Posterior cingulate gyrus (tissue), 11 donors: ENCODE data around the gene SPAG8.

Source experiments
- DNase-seq, 10 donors: peaks; one replicate each; pipeline versions ENCODE4 v3.0.0 to v3.0.0-alpha.2; 2020 to 2021; ENCODE audit warnings: mixed read lengths in 3 of 10
- intact Hi-C: fragments of 100-400 bp; cut with DNase I; formaldehyde crosslinking; loops from one replicate; pipeline ENCODE4 v1.15.1; 2023

The SPAG8 gene

DNA sequence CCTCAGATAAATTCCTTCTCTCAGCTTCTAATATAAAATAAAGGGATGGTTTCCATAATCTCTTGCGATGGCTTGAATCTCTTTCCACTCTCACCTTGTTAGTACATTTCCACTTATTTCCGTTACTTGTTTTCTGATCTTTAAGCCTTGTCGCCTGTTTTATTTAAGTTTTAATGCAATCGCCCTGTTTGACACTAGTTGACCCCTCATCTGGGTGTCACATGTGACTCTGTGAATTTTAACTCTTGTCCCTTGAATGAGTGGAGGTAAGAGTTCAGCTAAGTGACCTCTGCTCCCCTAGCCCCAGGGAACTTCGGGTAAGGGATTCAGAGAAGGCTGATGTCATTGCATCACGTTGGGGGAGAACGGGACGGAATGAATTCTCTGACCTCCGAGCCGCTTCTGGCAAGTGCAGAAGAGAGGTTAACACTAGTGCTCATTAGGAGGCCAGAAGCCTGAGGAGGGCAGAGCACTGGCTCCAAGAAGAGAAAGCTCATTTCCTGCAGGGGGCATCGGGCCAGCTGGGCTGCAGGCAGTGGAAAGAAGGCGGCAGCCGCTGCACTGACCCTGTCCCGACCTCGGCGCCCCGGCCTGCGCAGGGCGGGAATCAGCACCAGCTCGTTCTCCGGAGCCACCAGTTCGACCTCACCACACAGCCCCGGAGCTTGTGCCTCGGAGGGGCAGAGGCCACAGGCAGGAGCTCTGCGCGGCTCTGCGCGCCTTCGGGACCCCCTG, 2.2 kb upstream of the SPAG8 start:
- intact Hi-C loops = loop anchor here (5.0 kb wide), 1 partner anchor 157 kb away; the partner anchor contains the start of genes CCDC107 and RMRP
- DNase-seq = peak in 7 of 10 donors; percentile 49 to 92 (median 59)

DNA sequence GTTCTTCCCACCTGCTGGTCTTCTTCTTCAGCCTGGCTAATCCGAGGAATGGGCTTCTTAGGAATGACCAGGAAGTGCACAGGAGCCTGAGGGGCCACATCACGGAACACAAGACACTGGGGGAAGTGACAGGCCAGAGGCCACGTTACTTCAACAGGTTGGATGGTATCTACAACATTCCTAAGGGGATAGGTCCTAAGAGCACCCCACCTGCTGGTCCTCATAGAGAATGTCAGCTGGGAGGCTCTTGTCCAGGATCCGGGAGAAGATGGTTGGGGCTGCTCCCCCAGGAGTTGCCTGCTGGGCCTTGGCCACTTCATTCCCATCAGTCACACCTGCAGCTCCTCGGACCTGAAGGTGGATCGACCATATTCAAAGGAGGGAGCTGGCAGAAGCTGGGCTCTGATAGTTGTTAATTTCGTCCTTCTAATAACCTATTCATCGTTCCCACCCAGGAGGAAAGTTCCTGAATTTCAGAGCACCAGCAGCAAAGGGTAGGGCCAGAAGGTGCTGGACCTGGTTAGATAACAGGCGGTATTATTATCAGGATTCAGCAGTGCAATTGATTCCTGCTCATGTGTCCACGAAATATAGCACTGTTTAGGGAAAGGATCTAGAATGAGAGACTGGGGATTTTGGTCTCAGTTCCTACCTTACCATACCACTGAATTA, 1.5 kb upstream of the SPAG8 start:
- intact Hi-C loops = loop anchor here (5.0 kb wide), 1 partner anchor 156 kb away; the partner anchor contains the start of genes CCDC107 and RMRP
- peak in 1 of 10 donors; percentile 54 for DNase-seq

DNA sequence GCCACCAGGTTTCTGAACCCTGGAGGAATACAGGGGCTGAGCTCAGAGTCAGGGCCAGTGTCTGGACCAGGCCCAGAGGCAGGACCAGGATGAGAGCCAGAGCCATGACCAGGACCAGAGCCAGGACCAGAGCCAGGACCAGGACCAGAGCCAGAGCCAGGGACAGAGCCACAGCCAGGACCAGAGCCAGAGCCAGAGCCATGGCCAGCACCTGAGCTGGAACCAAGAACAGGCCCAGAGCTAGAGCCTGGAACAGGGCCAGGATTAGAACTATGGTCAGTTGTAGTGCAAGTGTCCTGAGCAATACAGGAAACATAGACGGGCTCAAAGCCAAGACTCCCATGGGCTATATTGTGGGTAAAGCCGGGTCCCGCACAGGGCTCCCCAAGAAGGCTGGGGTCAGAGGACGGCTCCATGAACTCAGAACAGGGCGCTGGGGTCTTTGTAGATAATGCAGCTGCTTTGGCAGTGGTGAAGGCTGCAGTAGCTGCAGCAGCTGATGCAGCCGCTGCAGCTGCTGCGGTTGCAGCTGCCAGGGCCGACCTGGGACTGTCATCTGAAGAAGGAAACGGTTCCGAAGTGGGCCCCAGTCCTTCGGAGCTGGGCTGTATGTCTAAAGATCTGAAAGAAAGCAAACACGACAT, 559 bp downstream of the SPAG8 start:
- intact Hi-C loops = loop anchor here (5.0 kb wide), 1 partner anchor 154 kb away; the partner anchor contains the start of genes CCDC107 and RMRP
- peak in 3 of 10 donors; percentile 35 to 87 (median 46) for DNase-seq

DNA sequence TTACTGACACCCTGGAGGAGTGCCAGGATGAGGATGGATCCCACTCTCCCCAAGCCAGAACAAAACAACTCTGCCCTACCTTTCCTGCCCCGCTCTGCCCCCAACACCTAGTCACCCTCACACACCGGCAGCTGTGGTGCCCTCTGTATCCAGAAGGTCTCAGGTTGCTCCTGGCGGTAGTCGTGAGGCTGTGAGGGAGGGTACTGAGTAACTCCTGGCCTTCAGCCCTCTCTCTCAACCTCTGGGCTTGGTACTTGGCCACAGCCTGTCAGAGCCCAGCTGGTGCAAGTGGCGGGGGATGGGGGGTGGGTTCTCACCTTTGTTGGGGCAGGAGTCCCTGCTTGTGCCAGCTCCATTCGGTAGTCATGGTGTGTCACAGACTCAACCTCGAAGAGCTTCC, 1.9 kb downstream of the SPAG8 start:
- peak in 1 of 10 donors; percentile 40 for DNase-seq
- intact Hi-C loops = loop anchor here (5.0 kb wide), 1 partner anchor 153 kb away; the partner anchor contains the start of genes CCDC107 and RMRP

DNA sequence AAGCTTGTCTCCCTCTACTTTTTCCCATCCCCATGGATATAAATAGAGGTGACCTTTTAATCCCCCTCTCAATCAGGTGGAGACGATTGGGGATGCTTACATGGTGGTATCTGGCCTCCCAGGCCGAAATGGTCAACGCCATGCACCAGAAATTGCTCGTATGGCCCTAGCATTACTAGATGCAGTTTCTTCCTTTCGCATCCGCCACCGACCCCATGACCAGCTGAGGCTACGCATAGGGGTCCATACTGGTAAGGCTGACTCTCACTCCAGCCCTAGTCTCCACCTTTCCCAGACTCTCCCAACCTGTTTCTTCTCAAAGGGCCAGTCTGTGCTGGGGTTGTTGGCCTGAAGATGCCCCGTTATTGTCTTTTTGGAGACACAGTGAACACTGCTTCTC, 3.6 kb downstream of the SPAG8 start:
- intact Hi-C loops = no loop called here
- peak in 1 of 10 donors; percentile 26 for DNase-seq

DNA sequence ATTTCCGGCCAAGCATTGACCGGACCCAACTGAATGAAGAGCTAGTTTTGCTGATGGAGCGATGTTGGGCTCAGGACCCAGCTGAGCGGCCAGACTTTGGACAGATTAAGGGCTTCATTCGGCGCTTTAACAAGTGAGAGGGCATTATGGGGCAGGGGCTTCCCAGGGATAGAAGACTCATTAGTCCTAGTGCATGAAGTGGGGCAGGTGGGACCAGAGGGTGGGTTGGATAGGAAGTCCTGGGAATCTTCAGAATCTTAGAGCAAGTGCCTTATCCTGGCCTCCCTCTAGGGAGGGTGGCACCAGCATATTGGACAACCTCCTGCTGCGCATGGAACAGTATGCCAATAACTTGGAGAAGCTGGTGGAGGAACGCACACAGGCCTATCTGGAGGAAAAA, 6.0 kb downstream of the SPAG8 start:
- intact Hi-C loops = no loop called here
- peak in 1 of 10 donors; percentile 50 for DNase-seq

DNA sequence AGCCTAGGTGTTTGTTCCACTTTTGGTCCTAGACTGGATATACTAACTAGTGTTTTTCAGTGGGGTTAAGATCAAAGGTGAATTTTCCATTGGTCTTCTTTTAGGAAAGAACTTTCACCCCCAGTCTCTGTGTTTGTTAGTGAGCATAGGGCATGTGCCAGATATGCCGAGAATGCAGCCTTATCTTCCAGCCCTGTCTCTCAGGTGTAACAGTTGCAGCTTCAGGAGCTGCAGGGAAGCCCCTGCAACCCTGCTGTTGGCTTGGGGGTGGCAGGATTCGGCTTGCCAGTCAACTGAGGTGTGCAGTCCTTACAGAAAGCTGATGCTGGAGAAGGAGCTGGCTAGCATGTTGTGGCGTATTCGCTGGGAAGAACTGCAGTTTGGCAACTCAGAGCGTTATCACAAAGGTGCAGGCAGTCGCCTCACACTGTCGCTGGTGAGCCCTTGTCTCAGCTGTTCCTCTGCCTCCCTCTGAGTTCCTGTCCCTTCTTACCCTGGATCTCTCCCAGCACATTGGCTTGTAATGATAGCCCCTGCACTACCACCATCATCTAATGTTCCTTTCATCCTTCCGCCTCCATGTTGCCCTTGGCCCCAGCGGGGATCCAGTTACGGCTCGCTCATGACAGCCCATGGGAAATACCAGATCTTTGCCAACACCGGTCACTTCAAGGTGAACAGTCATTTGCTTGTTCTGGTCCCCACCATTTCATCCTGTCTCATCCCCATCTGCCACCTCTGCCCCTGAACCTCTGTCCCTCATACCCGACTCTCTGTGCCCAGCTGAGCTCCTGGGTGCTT, 10.5 kb downstream of the SPAG8 start:
- intact Hi-C loops = no loop called here
- DNase-seq = peak in 1 of 10 donors; percentile 49

DNA sequence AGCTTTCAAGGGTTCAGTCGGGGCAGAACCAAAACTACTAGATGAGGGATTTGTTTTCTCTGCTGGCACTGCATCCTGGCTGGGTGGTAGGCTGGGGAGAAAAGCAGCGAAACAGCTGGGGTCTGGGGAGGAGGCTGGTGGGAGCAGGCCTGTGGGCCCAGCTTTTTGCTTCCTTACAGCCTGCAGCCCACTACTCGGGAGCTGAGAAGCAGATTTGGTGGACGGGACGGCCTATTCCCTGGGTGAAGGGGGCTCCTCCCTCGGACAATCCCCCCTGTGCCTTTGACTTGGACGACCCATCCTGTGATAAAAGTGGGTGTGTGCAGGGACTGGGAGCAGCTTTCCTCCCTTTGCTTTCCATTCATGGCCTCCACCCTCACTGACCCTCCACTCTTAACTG, 11.5 kb downstream of the SPAG8 start:
- DNase-seq = peak in 1 of 10 donors; percentile 33

DNA sequence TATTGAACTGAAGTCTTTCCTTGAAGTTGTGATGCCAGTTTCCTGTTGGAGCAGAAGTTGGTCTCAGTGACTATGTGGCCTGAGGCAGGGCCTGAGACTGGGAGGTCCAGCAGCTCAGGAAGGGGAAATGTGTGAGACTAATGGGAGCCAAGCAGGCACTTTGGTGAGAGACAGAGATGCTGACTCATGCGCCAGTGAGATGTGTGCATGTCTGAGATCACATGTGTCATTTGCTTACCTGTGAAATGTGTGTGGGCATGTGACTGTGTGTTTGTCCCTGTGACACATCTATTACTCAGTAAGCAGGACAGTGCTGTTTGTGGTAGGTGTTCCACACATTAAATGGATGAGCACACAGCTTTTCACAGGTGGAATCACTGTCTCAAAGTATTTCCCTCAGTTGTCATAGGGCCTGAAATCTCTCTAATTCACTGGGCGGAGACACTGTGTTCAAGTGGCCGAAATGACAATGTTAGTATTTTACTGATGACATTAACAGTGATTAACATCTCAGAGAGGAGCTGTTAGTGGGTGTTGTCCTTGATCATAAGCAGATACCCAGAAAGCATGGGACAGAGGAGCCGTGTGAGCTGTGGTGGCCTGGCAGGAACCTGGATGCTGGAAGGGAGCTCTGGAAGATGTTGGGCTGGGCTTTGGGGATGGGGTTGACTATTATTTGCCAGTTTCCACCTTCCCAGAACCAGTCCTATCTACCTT, 13.2 kb downstream of the SPAG8 start:
- DNase-seq = peak in 1 of 10 donors; percentile 43

More for the DNA sequence above, 11.5 kb downstream of the SPAG8 start:
- intact Hi-C loops = no loop called here

DNA sequence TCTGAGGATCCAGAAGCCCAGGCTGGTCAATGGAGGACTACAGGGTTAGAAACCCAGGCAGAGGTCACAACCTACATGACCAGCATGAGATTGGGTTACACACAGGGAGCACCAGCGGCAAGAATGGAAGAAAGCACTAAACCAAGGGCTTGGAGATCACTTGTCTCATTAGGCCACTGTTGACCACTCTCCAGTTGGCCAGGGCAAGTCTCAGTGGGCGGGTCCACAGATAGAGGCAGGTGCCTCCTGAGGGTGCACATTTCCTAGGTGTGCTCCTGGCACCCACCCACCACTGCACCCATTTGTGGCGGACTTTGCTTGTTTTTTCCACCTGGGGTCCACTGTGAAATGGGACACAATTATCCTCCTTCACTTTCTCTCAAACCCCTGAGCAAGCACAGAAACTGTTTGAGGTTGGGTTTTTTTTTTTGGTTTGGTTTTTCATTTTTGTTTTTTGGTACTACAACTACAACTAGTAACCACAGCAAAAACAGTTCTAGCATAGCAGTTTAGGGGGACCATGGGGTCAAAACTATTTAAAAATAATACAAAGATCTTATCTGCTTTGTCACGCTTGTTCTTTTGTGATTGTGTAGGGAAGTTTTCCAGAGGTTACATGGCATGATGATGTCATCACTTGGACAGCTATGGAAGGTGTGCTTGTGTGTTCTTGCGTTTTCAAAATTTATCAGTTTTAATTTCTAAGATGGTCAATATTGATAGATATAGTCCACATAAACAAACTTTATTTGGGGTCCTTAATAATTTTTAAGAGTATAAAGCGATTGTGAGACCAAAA, 14.6 kb downstream of the SPAG8 start:
- peak in 1 of 10 donors; percentile 22 for DNase-seq
- intact Hi-C loops = no loop called here

More for the DNA sequence above, 13.2 kb downstream of the SPAG8 start:
- intact Hi-C loops = no loop called here

DNA sequence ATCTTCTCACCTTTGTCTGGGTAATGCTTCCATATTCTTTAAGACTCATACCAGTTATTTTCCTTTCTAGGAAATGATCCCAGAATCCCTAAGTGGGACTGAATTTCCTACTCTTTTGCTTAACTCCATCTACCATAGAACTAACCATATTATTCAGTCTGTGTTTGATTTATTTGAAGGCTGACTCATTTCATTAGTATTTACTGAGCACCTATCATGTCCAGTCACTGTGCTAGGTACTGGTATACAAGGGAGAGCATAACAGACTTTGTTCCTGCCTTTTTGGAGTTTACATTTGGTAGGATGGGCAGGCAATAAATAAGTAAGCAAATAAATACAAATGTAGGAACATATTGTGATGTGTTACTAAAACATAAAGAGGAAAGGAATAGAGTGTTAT, 16.4 kb downstream of the SPAG8 start:
- no peak for DNase-seq
- intact Hi-C loops = no loop called here

DNA sequence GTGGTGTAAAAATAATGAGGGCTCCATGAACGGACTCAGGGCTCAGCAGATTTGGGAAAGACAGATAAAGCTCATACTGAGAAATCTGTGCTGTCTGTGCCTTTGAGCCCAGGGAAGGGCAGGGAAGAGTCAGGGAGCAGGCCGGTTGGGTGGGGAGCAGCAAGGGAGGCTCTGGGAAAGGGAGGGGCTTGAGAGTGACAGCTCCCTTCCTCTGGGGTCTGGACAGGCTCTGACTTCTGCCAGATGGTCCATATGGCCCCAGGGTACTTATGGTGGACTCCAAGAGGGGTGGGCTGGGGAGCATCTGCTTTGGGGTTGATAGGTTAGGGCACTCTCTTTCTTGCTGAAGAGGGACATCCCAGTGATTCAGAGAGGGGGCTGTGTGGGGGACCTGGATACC, 18.6 kb downstream of the SPAG8 start:
- intact Hi-C loops = loop anchor here (5.0 kb wide), 1 partner anchor 34 kb away; the partner anchor contains the start of genes FAM221B and TMEM8B
- no peak for DNase-seq

DNA sequence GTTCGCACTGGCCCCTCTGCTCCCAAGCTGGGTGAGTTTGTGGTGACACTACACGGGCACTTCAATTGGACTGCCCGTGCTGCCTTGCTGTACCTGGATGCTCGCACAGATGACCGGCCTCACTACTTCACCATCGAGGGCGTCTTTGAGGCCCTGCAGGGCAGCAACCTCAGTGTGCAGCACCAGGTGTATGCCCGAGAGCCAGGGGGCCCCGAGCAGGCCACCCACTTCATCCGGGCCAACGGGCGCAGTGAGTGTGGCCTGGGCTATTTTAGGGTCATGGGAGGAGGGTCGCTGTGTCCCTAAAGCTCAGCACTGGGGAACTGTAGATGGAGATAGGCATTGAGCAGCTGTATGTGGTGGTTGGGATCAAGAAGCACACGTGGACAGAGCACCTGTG, 19.2 kb downstream of the SPAG8 start:
- intact Hi-C loops = loop anchor here (5.0 kb wide), 1 partner anchor 34 kb away; the partner anchor contains the start of genes FAM221B and TMEM8B
- no peak for DNase-seq

DNA sequence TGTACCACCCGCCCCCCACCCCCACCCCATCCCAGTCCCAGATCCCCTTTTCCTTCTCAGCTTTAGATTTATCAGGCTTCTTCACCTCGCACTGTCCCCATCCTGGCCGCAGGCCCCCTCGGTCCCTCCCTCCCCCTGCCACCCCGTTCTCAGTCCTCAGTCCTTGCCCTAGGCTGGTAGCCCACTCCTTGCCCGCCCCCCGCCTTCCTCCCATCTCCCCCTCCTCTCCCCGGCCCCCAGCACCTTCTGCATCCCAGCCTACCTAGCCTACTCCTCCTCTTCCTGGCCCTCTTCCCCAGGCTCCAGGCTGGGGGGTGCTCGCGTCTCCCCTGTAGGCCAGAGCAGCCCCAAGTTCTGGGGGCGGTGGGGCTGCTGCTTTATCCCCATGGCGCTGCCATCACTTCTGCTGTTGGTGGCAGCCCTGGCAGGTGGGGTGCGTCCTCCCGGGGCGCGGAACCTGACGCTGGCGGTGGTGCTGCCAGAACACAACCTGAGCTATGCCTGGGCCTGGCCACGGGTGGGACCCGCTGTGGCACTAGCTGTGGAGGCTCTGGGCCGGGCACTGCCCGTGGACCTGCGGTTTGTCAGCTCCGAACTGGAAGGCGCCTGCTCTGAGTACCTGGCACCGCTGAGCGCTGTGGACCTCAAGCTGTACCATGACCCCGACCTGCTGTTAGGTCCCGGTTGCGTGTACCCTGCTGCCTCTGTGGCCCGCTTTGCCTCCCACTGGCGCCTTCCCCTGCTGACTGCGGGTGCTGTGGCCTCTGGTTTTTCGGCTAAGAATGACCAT, 19.8 kb downstream of the SPAG8 start:
- peak in 1 of 10 donors; percentile 87 for DNase-seq
- intact Hi-C loops = loop anchor here (5.0 kb wide), 1 partner anchor 35 kb away; the partner anchor contains the start of genes FAM221B and TMEM8B

DNA sequence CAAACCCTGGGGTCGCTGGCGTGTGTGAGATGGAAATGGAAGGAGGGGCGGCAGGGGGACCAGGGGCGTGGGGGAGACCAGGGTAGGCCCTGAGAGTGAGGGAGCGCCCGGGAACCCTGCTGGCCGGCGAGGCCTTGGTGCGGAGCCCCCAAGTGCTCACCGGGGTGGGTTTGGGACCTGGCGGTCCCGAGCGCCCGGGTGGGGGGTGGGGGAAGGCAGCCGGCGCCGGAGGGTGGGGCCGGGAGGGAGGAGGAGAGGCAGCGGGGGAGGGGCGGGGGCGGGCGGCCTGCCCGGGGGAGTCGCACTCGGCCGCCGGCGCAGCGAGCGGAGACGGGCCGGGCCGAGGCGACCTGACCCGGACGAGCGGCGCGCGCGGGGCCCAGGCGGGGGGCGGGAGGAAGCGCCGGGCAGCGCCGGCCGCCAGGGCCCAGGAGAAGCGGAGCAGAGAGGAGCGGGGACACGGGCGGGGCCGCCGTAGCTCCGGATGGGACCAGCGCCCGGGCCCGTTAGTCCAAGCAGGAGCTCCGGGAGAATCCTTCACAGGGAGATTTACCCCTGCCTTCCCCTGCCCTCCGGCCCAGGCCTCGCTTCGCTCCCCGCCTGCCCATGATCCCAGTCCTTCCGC, 20.7 kb downstream of the SPAG8 start, which contains the start of gene NPR2:
Gene NPR2 (plus strand): TSS at position 295 of the 625 bp plus-strand sequence. CDS start 818 bp downstream, outside the sequence.
- intact Hi-C loops = loop anchor here (2.0 to 5.0 kb wide), 2 partner anchors 36 to 91 kb away; partner anchors contain the start of genes FAM221B and TMEM8B
- DNase-seq = peak in 3 of 10 donors; percentile 19 to 91 (median 27)

DNA sequence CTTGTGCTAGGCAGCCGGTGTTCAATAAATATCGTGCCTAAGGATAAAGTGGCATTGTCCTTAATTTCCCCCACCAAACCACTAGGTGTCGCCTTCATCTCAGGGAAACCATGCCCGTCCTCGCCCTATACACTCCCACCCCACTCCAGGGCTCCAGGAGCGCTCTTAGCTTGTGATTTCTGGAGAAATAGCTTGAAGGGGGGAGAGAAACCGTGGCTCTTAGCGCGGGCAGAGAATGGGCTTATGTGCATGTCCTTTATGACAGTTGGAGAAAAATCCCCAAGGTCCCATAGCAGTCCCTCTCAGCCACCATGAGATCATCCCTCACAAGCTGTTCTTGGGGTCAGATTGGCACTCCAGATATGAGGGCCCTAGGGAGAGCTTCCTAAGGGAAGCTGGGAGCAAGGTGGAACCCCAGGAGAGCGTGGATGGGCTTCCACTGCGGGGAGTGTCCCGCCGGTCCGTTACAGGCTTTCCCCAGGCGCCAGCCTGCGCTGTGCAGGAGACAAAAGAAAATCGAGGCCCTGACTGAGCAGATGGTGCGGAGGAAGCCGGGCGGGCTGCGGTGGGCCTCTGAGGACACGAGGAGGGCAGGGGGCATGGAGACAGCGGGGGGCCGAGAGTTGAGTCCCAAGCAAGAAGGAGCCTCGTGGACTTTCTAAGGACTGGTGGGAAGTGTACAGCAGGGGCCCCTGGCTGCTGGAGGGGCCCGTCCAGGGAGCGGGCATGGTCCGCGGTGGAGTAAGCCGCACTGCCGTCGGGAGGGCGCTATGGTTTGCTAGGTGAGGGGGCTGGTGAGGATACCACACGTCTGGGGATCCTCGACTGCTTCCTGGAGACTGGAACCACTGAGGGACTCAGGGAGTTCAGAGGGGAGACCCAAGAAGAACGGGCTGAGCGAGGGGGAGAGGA, 21.4 kb downstream of the SPAG8 start:
- peak in 7 of 10 donors; percentile 52 to 93 (median 72) for DNase-seq
- intact Hi-C loops = loop anchor here (2.0 to 5.0 kb wide), 2 partner anchors 37 to 92 kb away; partner anchors contain the start of genes FAM221B and TMEM8B
